NK-92 (cell line): Measurements from ENCODE around the gene MAP3K4.

Experiments
- DNase-seq: peaks from one replicate; lab custom pipeline; 2025; ENCODE audit not compliant: unreplicated experiment; lab: John Stamatoyannopoulos, UW

MAP3K4 gene

DNA sequence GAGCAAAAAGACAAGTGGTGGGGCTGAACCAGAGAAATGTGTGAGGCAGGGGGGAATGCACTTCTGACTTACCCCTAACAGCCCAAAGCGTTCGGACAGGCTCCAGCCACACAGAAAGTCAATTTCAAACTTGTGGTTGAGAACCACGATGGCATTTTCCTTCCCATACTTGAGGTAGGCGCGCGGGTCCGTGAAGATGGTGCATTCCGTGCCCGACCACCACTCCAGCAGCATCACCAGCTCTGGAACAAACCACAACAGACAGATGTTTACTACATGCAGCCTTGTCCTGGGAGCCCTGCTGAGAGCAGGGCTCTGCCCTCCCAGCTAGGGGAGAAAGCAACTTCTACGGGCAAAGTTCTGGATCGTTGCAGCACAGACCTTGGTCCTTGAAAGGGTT lies 174.6 kb downstream of the MAP3K4 start:
- no peak for DNase-seq

DNA sequence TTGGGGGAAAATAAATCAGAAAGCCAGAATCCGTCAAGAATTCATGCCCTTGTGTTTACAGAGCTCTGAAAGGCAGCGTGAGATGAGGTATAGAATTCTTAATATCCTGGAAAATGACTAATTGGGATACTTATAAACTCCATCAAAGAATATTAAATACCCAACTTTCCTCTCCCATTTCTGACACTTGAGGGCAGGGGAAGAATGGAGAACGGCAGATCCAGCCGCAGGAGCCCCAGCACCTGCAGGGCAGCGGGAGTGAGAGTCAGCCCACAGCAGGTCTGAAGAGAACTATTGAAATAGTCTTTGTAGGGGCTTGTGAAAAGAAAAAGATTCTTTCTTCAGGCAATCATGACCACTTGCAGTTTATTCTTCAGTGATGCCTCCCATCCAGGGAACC lies 175.1 kb downstream of the MAP3K4 start:
- DNase-seq: no peak
